Lower leg skin (tissue), 3 donors: ENCODE data around the gene CABLES1.

ENCODE experiments used
- CTCF ChIP-seq, 3 donors: fragments of 450-650 bp; IDR thresholded peaks; one replicate each; pipeline ENCODE4 v1.5.1; 2016; ENCODE audit warnings: antibody characterized with exemption in 3 of 3, mild to moderate bottlenecking in 3 of 3, moderate library complexity in 2 of 3
- POLR2A ChIP-seq, 2 donors: fragments of 450-650 bp; IDR thresholded peaks; one replicate each; pipeline ENCODE4 v1.6.1; 2016 to 2017; ENCODE audit warnings: antibody characterized with exemption in 2 of 2, mild to moderate bottlenecking in 1 of 2, moderate library complexity in 1 of 2

GRCh38 chr18:23156134-23156533 is 20.8 kb downstream of the CABLES1 start:
- TF ChIP-seq CTCF (IDR thresholded peaks at IDR 0.05) (no peak), POLR2A (IDR thresholded peaks at IDR 0.05) (no peak)
